Lower leg skin (tissue), 3 donors: ENCODE measurements around the gene THSD4.

Experiments
- CTCF ChIP-seq, 3 donors: fragments of 450-650 bp; IDR thresholded peaks; one replicate each; pipeline ENCODE4 v1.5.1; 2016; ENCODE audit warnings: antibody characterized with exemption in 3 of 3, mild to moderate bottlenecking in 3 of 3, moderate library complexity in 2 of 3
- POLR2A ChIP-seq, 2 donors: fragments of 450-650 bp; IDR thresholded peaks; one replicate each; pipeline ENCODE4 v1.6.1; 2016 to 2017; ENCODE audit warnings: antibody characterized with exemption in 2 of 2, mild to moderate bottlenecking in 1 of 2, moderate library complexity in 1 of 2

DNA sequence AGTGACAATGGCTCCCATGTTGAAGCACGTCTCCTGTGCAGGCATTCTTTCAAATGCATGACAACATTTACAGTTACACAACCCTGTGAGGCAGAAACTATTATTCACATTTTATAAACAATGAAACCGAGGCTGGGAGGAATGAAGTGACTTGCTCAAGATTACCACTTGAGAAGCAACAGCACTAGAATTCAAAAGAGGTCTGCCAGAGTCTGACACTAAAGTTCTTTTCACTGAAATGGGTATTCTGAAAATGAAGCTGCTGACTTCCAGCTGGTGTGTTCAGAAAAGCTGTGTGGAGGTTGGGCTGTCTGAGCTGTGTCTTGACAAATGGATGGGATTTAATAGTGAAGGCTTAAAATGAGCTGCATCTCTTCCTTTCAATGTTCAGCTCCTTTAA, 104.4 kb downstream of the THSD4 start:
- TF ChIP-seq CTCF (IDR thresholded peaks at IDR 0.05) (no peak), POLR2A (IDR thresholded peaks at IDR 0.05) (no peak)
